SK-N-MC (cell line): ENCODE measurements around the gene OR13J1.
"Not testable (repeated sequence)": the region's sequence is repeated elsewhere in the genome, so short reads cannot be mapped to it uniquely, and the experiment has no call there.

Experiments used
- DNase-seq: peaks from one replicate; pipeline ENCODE4 v3.0.0-alpha.2; 2011; ENCODE audit warnings: low read depth, low spot score
- H3K27ac ChIP-seq: fragments of 200-600 bp; sonication (generic); 2 replicates; pipeline ENCODE4 v1.5.1; 2016; ENCODE audit warnings: mixed run types
- H3K36me3 ChIP-seq: fragments of 200-600 bp; sonication (generic); 2 replicates; pipeline ENCODE4 v1.6.1; 2017; ENCODE audit warnings: antibody characterized with exemption, low read length, mixed read lengths; ENCODE audit not compliant: insufficient read depth
- H3K4me3 ChIP-seq: fragments of 200-600 bp; sonication (generic); 2 replicates; pipeline ENCODE4 v1.5.1; 2016
- H3K9ac ChIP-seq: fragments of 200-600 bp; sonication (generic); 2 replicates; pipeline ENCODE4 v1.8.0; 2017; ENCODE audit warnings: mixed run types, mixed read lengths; ENCODE audit not compliant: insufficient read length
- H3K9me3 ChIP-seq: fragments of 200-600 bp; sonication (generic); 2 replicates; pipeline ENCODE4 v1.6.1; 2017; ENCODE audit warnings: low read depth, mild to moderate bottlenecking, antibody characterized with exemption, low read length, moderate library complexity, mixed read lengths
- EZH2 ChIP-seq: fragments of 200-600 bp; sonication (generic); IDR thresholded peaks from one replicate; pipeline ENCODE4 v1.6.1; 2017; ENCODE audit warnings: antibody characterized with exemption
- FOXP2 ChIP-seq: optimal IDR thresholded peaks from 2 replicates; pipeline ENCODE3; 2011; ENCODE audit warnings: mild to moderate bottlenecking, moderate library complexity; ENCODE audit not compliant: insufficient read depth; ENCODE audit errors: extremely low read length, control extremely low read depth
- POLR2AphosphoS5 ChIP-seq: IDR thresholded peaks from 2 replicates; pipeline ENCODE4 v1.6.1; 2012; ENCODE audit warnings: mild to moderate bottlenecking, low read depth, low read length, borderline replicate concordance

Gene OR13J1

DNA sequence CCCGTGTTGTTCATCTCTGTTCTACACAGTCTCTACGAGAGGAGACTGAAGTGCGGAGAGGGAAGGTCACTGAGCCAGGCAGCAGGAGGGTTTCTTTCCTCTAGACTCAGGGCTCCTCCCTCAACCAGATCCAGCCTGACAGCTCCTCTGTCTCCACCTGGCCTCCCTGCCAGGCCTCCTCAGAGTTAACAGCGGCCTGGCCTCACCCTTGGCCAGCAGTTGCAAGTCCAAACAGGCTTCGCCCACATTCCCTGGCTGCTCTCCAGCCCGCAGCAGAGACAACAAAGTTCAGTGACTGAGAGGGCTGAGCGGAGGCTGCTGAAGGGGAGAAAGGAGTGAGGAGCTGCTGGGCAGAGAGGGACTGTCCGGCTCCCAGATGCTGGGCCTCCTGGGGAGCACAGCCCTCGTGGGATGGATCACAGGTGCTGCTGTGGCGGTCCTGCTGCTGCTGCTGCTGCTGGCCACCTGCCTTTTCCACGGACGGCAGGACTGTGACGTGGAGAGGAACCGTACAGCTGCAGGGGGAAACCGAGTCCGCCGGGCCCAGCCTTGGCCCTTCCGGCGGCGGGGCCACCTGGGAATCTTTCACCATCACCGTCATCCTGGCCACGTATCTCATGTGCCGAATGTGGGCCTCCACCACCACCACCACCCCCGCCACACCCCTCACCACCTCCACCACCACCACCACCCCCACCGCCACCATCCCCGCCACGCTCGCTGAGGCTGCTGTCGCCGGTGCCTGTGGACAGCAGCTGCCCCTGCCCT is 35.9 kb upstream of the OR13J1 start, which contains the start of gene HRCT1:
HRCT1 (plus strand) TSS at position 291 of the 768 bp plus-strand sequence; CDS start at position 377, 86 bp downstream.
- H3K4me3 ChIP-seq: no peak within 1 kb of the TSS
- H3K9ac ChIP-seq: no peak within 1 kb of the TSS
- H3K36me3 ChIP-seq: no peaks in the 10 kb centered on the region
- no peak for DNase-seq
- no peak within 1 kb of the TSS for H3K27ac ChIP-seq
- TF ChIP-seq FOXP2: no peak
- H3K9me3 ChIP-seq: no peaks in the 10 kb centered on the region

DNA sequence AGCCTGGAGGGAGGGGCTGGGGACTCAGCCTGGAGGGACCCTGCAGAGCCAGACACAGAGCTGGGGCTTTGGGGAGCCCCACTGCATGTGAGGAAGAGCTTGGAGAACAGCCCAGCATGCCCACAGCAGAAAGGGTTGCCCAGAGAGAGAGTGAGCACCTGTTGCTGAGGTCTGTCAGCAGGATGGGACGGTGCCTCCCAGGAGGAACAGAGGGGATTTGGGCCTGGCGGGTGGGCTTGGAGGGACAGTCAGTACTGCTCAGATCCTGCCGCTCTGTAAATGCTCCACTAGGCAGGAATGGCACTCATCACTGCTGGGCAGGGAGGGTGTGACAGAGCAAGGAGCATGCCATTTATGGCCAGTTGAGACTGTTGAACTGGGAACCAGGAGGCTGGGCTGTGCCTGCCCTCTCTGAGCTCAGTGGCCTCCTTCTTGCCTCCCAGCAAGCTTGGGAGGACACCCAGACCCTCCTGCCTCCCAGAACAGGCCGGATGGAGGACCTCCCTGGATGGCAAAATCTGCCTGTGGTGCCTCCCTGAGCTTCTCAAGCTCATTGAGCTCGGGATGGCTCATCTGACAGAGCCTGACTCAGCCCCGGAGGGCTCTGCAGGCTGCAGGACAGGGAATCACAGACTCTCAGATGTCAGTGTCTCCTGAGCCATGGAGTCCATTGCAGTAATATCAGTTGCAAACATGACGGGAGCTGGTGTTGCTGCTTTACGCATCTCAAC is 35.0 kb upstream of the OR13J1 start:
- no peak for DNase-seq
- TF ChIP-seq FOXP2: no peak
- Histone ChIP-seq H3K9me3 (no peaks in the 10 kb centered on the region), H3K36me3 (no peaks in the 10 kb centered on the region), H3K4me3 (no peak overlapping the region), H3K27ac (no peak overlapping the region), H3K9ac (no peak overlapping the region)

GRCh38 chr9:35904338-35904737 is 34.1 kb upstream of the OR13J1 start:
- Histone ChIP-seq H3K4me3 (no peak overlapping the region), H3K9me3 (no peaks in the 10 kb centered on the region), H3K9ac (no peak overlapping the region), H3K27ac (no peak overlapping the region), H3K36me3 (no peaks in the 10 kb centered on the region)
- no peak for DNase-seq
- no peak for TF ChIP-seq POLR2AphosphoS5
- no peak for TF ChIP-seq FOXP2
- no peak for TF ChIP-seq EZH2

DNA sequence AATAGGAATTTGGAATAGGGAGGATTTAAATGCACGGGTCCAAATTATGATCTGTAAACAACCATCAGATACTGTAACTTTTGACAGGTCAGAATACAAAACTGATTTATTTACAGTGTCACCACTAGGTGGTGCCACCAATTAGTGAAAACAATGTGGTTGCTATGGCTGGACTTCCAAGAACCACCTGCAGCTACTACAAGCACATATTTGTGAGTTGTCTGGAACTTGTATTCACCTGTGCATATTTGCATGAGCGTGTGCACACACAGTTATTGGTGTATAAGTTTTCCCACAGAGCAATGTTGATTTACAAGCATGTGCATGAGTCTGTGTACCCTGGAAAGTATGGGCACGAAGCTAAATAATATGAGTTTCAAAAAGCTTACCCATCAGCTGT is 32.8 kb upstream of the OR13J1 start:
- no peaks in the 10 kb centered on the region for H3K36me3 ChIP-seq
- no peak overlapping the region for H3K4me3 ChIP-seq
- TF ChIP-seq FOXP2 (no peak), POLR2AphosphoS5 (no peak), EZH2 (no peak)
- no peak overlapping the region for H3K9ac ChIP-seq
- no peaks in the 10 kb centered on the region for H3K9me3 ChIP-seq
- DNase-seq: no peak
- no peak overlapping the region for H3K27ac ChIP-seq

DNA sequence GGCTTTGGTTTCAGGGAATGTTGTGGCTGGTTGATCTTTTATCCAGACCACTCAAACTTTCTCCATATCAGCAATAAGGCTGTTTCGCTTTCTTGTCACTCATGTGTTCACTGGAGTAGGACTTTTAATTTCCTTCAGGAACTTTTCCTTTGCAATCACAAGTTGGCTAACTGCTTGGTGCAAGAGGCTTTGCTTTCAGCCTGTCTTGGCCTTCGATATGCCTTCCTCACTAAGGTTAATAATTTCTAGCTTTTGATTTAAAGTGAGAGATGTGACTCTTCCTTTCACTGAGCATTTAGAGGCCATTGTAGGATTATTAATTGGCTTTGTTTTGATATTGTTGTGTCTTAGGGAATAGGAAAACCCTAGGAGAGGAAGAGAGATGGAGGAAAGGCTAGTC is 28.8 kb upstream of the OR13J1 start:
- Histone ChIP-seq H3K4me3 (no peak overlapping the region), H3K36me3 (no peaks in the 10 kb centered on the region), H3K9ac (no peak overlapping the region), H3K9me3 (no peaks in the 10 kb centered on the region), H3K27ac (no peak overlapping the region)
- TF ChIP-seq FOXP2 (no peak), EZH2 (no peak), POLR2AphosphoS5 (no peak)
- DNase-seq: no peak

GRCh38 chr9:35898337-35898736 is 28.1 kb upstream of the OR13J1 start:
- Histone ChIP-seq H3K36me3 (no peaks in the 10 kb centered on the region), H3K4me3 (no peak overlapping the region), H3K9me3 (no peaks in the 10 kb centered on the region), H3K27ac (no peak overlapping the region), H3K9ac (no peak overlapping the region)
- TF ChIP-seq POLR2AphosphoS5: no peak
- TF ChIP-seq EZH2: no peak
- no peak for TF ChIP-seq FOXP2
- DNase-seq: no peak

- H3K4me3 ChIP-seq, H3K27ac ChIP-seq, H3K9me3 ChIP-seq, DNase-seq, H3K9ac ChIP-seq, H3K36me3 ChIP-seq: not testable (repeated sequence)
These were observed 27.3 kb upstream of the OR13J1 start for GRCh38 chr9:35897376-35898099.

DNA sequence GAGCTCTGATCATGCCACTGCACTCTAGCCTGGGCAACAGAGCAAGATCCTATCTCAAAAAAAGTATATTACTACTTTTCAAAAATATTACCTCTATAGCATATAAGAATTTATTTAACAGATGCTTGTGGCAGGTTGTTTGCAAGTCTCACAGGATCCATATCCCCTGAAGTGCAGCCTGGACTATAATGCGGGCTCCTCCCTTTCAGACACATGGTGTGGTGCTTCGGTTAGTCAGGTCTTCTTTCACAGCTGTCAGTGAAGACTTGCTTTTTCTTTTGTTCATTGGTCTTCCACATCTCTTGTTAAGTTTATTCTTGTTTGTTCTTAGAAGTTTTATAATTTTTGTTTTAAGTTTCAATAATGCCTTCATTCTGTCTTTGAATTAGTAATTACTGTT is 26.4 kb upstream of the OR13J1 start:
- Histone ChIP-seq H3K4me3 (no peak overlapping the region), H3K27ac (no peak overlapping the region), H3K9ac (no peak overlapping the region), H3K9me3 (no peaks in the 10 kb centered on the region), H3K36me3 (no peaks in the 10 kb centered on the region)
- no peak for DNase-seq
- TF ChIP-seq EZH2: no peak
- no peak for TF ChIP-seq FOXP2
- TF ChIP-seq POLR2AphosphoS5: no peak

GRCh38 chr9:35892051-35892450 is 21.9 kb upstream of the OR13J1 start:
- TF ChIP-seq FOXP2: no peak
- no peak for TF ChIP-seq POLR2AphosphoS5
- TF ChIP-seq EZH2: no peak

More at GRCh38 chr9:35892051-35892450, 21.9 kb upstream of the OR13J1 start:
- no peak for DNase-seq
- no peak overlapping the region for H3K4me3 ChIP-seq
- H3K36me3 ChIP-seq: no peaks in the 10 kb centered on the region
- no peak overlapping the region for H3K9ac ChIP-seq
- H3K27ac ChIP-seq: no peak overlapping the region
- no peaks in the 10 kb centered on the region for H3K9me3 ChIP-seq
